Measurements from ENCODE around the gene ITGA11.

The ITGA11 gene

DNA sequence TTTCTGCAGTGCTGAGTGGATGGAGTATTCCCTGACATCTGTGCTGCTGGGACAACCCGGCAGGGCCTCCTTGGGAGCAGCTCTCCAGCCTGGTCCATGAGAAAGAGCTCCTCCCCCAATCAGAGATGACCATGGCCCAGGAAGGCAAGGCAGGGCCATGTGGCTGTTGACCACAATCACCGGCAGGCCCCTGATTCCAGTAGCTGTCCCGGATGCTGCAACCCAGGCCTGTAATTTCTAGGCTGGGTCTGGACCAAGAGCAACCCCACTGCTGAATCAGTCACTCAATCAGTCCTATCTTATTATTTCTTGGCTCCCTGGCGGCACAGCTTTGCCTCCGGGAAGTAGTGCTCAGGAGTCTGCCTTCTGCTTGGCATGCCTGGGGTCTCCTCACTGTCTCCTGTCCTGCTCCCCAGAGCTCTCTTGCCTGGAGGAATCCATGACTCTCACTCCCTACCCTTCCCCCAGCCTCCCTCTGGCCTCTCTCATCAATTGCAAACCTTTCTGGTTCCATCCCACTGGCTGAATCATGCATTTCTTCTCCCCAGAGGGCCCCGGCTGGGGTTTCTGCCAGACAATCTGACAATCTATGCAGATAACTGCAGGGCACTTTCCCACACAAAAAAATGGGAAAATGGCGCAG lies 32.6 kb upstream of the ITGA11 start:
- Mint-ChIP-seq H3K9me3 (no peaks in the 10 kb centered on the region), H3K4me1 (ENCODE audit: low read depth) (no peaks in the 10 kb centered on the region), H3K36me3 (ENCODE audit: low read depth) (no peaks in the 10 kb centered on the region), H3K4me3 (no peak overlapping the region), H3K27ac (no peak overlapping the region), H3K27me3 (peaks cover 4% of the 10 kb centered on the region)
- intact Hi-C loops (cut with micrococcal nuclease) = no loop called here

GRCh38 chr15:68463996-68464395 lies 32.0 kb upstream of the ITGA11 start:
- H3K36me3 Mint-ChIP-seq (ENCODE audit: low read depth) = no peaks in the 10 kb centered on the region
- no peak overlapping the region for H3K4me3 Mint-ChIP-seq
- no peaks in the 10 kb centered on the region for H3K9me3 Mint-ChIP-seq
- H3K4me1 Mint-ChIP-seq (ENCODE audit: low read depth) = no peaks in the 10 kb centered on the region
- peaks cover 4% of the 10 kb centered on the region for H3K27me3 Mint-ChIP-seq
- H3K27ac Mint-ChIP-seq = no peak overlapping the region
- intact Hi-C loops (cut with micrococcal nuclease) = no loop called here

GRCh38 chr15:68463444-68463843 lies 31.5 kb upstream of the ITGA11 start:
- Mint-ChIP-seq H3K27me3 (peaks cover 4% of the 10 kb centered on the region), H3K4me1 (ENCODE audit: low read depth) (no peaks in the 10 kb centered on the region), H3K9me3 (no peaks in the 10 kb centered on the region), H3K27ac (no peak overlapping the region), H3K36me3 (ENCODE audit: low read depth) (no peaks in the 10 kb centered on the region), H3K4me3 (no peak overlapping the region)
- intact Hi-C loops (cut with micrococcal nuclease) = no loop called here

GRCh38 chr15:68460166-68460565 lies 28.2 kb upstream of the ITGA11 start:
- peaks cover 4% of the 10 kb centered on the region for H3K27me3 Mint-ChIP-seq
- H3K4me1 Mint-ChIP-seq (ENCODE audit: low read depth) = no peaks in the 10 kb centered on the region
- H3K9me3 Mint-ChIP-seq = no peaks in the 10 kb centered on the region
- no peaks in the 10 kb centered on the region for H3K36me3 Mint-ChIP-seq (ENCODE audit: low read depth)
- intact Hi-C loops (cut with micrococcal nuclease) = no loop called here
- H3K27ac Mint-ChIP-seq = no peak overlapping the region
- no peak overlapping the region for H3K4me3 Mint-ChIP-seq

GRCh38 chr15:68450192-68450591 lies 18.2 kb upstream of the ITGA11 start:
- intact Hi-C loops (cut with micrococcal nuclease) = no loop called here
- Mint-ChIP-seq H3K27ac (no peak overlapping the region), H3K4me1 (ENCODE audit: low read depth) (no peaks in the 10 kb centered on the region), H3K9me3 (no peaks in the 10 kb centered on the region), H3K36me3 (ENCODE audit: low read depth) (no peaks in the 10 kb centered on the region), H3K4me3 (no peak overlapping the region), H3K27me3 (peaks cover 27% of the 10 kb centered on the region)

DNA sequence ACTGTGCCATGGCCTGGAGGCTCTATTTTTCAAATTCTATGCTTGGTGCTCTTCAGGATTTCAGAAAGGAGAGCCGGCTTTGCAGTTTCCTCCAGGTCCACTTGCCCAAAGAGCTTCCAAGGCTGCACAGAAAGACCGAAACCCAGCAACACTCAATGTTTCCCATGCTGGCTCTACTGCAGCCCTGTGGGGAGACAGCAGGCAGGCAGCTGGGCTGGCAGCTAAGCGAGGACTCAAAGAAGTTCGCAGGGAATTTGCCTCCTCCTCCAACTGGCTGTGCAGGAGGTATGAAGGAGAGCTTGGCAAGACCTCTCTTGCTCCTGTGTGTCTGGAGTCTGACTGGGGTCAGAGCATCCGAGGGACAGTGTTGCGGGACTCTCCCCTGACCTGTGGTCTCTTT lies 17.4 kb upstream of the ITGA11 start:
- H3K27me3 Mint-ChIP-seq = peaks cover 29% of the 10 kb centered on the region
- H3K27ac Mint-ChIP-seq = no peak overlapping the region
- no peaks in the 10 kb centered on the region for H3K36me3 Mint-ChIP-seq (ENCODE audit: low read depth)
- no peak overlapping the region for H3K4me3 Mint-ChIP-seq
- no peaks in the 10 kb centered on the region for H3K4me1 Mint-ChIP-seq (ENCODE audit: low read depth)
- intact Hi-C loops (cut with micrococcal nuclease) = no loop called here
- no peaks in the 10 kb centered on the region for H3K9me3 Mint-ChIP-seq

DNA sequence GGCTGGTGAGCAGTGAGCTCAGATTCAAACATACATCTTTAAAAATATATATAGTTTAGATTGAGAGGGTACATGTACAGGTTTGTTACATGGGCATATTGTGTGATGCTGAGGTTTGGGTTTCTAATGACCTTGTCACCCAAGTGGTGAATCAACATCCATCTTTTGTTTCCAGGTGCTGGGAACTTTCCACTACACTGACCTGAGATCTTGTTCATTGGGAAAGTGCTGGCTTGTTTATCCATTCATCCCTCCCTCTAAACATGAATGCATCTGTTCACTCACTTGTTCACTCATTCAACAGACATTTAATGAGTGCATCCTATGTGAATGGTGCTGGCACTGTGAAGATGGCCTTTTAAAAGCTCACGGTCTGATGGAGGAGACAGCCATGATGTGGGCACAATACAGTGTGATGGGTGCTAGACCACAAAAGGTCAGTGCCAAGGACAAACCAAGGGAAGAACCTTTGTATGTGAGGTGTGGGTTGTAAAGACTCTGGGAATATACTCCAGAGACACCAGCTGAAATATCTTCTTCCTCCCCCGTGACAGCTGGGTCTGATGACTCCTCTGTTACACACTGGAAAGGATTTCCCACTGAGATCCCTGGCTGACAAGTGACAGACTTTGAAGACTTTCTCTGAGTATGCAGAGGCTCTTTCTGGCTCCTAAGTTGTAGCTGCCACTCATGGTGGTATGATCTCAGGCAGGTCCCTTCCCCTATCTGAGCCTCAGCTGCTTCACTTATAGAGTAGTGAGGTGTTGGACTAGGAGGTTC lies 16.2 kb upstream of the ITGA11 start:
- peaks cover 33% of the 10 kb centered on the region for H3K27me3 Mint-ChIP-seq
- H3K4me3 Mint-ChIP-seq = no peak overlapping the region
- H3K9me3 Mint-ChIP-seq = no peaks in the 10 kb centered on the region
- intact Hi-C loops (cut with micrococcal nuclease) = no loop called here
- no peak overlapping the region for H3K27ac Mint-ChIP-seq
- H3K36me3 Mint-ChIP-seq (ENCODE audit: low read depth) = no peaks in the 10 kb centered on the region
- no peaks in the 10 kb centered on the region for H3K4me1 Mint-ChIP-seq (ENCODE audit: low read depth)

DNA sequence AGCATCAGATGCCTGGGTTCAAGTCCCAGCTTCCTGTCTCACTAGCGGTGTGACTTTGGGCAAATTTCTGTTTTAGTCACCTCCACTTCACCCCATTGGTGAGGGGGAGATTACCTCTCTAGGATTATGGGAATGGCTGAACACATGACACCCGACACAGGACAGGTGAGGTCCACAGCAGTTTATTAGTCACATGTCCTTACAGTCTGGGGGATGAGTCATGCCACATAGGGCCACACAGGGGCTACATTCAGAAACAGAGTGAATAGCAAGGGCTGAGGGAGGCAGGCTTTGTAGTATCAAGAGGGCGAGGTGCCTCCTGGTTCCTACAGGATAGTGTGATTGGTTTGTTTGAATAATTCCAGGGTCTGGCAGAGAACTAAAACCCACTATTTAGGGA lies 15.2 kb upstream of the ITGA11 start:
- no peaks in the 10 kb centered on the region for H3K4me1 Mint-ChIP-seq (ENCODE audit: low read depth)

GRCh38 chr15:68445351-68445750 lies 13.4 kb upstream of the ITGA11 start:
- Mint-ChIP-seq H3K27ac (no peak overlapping the region), H3K9me3 (no peaks in the 10 kb centered on the region), H3K4me1 (ENCODE audit: low read depth) (no peaks in the 10 kb centered on the region), H3K36me3 (ENCODE audit: low read depth) (no peaks in the 10 kb centered on the region), H3K27me3 (peaks cover 18% of the 10 kb centered on the region), H3K4me3 (no peak overlapping the region)
- intact Hi-C loops (cut with micrococcal nuclease) = no loop called here

More for the DNA sequence above, 15.2 kb upstream of the ITGA11 start:
- peaks cover 29% of the 10 kb centered on the region for H3K27me3 Mint-ChIP-seq
- H3K9me3 Mint-ChIP-seq = no peaks in the 10 kb centered on the region
- intact Hi-C loops (cut with micrococcal nuclease) = no loop called here
- no peak overlapping the region for H3K27ac Mint-ChIP-seq
- H3K4me3 Mint-ChIP-seq = no peak overlapping the region
- H3K36me3 Mint-ChIP-seq (ENCODE audit: low read depth) = no peaks in the 10 kb centered on the region

DNA sequence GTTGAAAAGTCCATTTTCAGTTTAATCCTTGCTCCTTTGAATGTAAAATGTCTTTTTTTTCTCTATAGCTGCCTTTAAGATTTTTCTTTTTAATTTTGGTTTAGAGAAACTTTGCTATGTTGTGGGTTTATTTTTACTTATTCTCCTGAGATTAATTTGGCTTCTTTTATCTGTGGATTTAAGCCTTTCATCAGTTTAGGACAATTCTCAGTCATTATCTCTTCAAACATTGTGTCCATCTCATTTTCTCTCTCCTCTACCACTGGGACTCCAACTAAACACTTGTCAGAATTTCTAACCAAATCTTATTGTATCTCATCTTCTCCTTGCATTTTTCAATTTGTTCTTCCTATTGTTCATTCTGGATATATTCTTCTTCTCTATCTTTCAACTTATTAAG lies 12.4 kb upstream of the ITGA11 start:
- no peak overlapping the region for H3K27ac Mint-ChIP-seq

DNA sequence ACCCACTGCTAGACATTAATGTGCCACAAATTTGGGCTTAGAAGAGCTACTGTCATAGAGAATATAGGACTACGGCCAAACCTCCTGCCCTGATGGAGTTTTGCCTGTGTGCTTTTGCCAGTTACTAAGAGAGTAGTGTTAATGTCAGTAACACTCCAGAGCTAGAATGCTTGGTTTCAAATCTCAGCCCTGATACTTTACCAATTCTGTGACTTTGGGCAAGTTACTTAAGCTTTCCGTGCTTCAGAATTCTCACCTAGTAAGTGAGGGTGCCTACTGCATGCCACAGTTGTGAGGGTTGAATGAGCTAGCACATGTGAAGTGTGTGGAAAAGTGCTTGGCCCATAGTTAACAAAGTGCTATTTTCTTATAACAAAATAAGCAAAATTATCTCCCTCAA lies 10.9 kb upstream of the ITGA11 start:
- intact Hi-C loops (cut with micrococcal nuclease) = no loop called here

More for the DNA sequence above, 12.4 kb upstream of the ITGA11 start:
- no peaks in the 10 kb centered on the region for H3K36me3 Mint-ChIP-seq (ENCODE audit: low read depth)
- intact Hi-C loops (cut with micrococcal nuclease) = no loop called here
- H3K4me3 Mint-ChIP-seq = no peak overlapping the region
- peaks cover 23% of the 10 kb centered on the region for H3K27me3 Mint-ChIP-seq
- H3K4me1 Mint-ChIP-seq (ENCODE audit: low read depth) = no peaks in the 10 kb centered on the region
- no peaks in the 10 kb centered on the region for H3K9me3 Mint-ChIP-seq

DNA sequence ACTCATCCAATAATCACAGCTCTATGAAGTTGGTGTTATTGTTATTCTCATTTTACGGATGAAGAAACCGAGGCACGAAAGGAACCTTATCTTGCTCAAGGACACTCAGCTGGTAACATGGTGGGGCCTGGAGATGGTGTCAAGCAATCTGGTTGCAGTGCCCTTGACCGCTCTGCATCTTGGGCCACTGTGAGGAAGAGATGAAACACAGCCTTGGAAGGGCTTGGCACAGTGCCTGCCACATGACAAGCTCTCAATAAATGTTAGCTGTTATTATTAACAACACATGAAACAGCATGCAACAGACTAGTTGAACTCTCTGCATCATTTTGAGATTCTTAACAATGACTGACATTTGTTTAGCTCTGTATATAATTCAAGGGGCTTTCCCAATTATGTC lies 10.1 kb upstream of the ITGA11 start:
- H3K36me3 Mint-ChIP-seq (ENCODE audit: low read depth) = no peaks in the 10 kb centered on the region
- no peak overlapping the region for H3K27ac Mint-ChIP-seq
- no peaks in the 10 kb centered on the region for H3K4me1 Mint-ChIP-seq (ENCODE audit: low read depth)
- intact Hi-C loops (cut with micrococcal nuclease) = no loop called here
- H3K9me3 Mint-ChIP-seq = no peaks in the 10 kb centered on the region
- peaks cover 33% of the 10 kb centered on the region for H3K27me3 Mint-ChIP-seq
- H3K4me3 Mint-ChIP-seq = no peak overlapping the region

More for the DNA sequence above, 10.9 kb upstream of the ITGA11 start:
- Mint-ChIP-seq H3K4me3 (no peak overlapping the region), H3K9me3 (no peaks in the 10 kb centered on the region), H3K27ac (no peak overlapping the region), H3K36me3 (ENCODE audit: low read depth) (no peaks in the 10 kb centered on the region), H3K4me1 (ENCODE audit: low read depth) (no peaks in the 10 kb centered on the region), H3K27me3 (peaks cover 31% of the 10 kb centered on the region)

- Mint-ChIP-seq H3K4me1 (ENCODE audit: low read depth) (no peaks in the 10 kb centered on the region), H3K27ac (no peak overlapping the region), H3K4me3 (no peak overlapping the region), H3K27me3 (peaks cover 41% of the 10 kb centered on the region), H3K9me3 (no peaks in the 10 kb centered on the region), H3K36me3 (ENCODE audit: low read depth) (no peaks in the 10 kb centered on the region)
- intact Hi-C loops (cut with micrococcal nuclease) = no loop called here
These were observed 9.2 kb upstream of the ITGA11 start for GRCh38 chr15:68441045-68441743.

DNA sequence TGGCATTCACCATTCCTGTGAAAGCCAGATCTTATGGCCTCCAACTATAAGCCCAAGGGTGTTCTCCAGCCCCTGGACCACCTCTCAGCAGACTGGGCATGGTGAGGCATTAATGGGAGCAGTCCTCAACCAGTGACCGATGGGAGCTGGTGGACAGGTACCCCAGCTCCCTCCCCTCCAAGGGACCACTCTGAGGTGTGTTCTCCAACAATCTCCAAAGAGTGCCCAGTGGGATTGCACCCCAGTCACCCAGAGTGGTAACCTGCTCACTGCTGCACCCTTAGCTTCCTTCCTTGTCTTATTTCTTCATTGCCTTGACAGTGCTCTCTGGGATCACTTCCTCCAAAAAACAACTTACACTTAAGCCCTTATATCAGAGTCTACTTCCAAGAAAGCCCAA lies 8.2 kb upstream of the ITGA11 start:
- Mint-ChIP-seq H3K4me1 (ENCODE audit: low read depth) (no peaks in the 10 kb centered on the region), H3K27ac (no peak overlapping the region), H3K36me3 (ENCODE audit: low read depth) (no peaks in the 10 kb centered on the region), H3K27me3 (peaks cover 41% of the 10 kb centered on the region), H3K9me3 (no peaks in the 10 kb centered on the region), H3K4me3 (no peak overlapping the region)
- intact Hi-C loops (cut with micrococcal nuclease) = no loop called here
